GM23338 (cell line): ENCODE results near the gene PIM3. TPM values are rescaled to one million over a fixed set of nuclear protein-coding genes. Genes with fewer than 3 reads are reported as not detected.

Source experiments
- ATAC-seq: fragments of 200-7000 bp; cut with Tn5 transposase; 3 replicates; pipeline ENCODE4 v1.9.1; 2020
- DNase-seq: peaks from one replicate; pipeline ENCODE4 v3.0.0-alpha.2; 2015; ENCODE audit warnings: low spot score
- H2AFZ ChIP-seq: fragments of 200-600 bp; sonication (generic); 2 replicates; pipeline ENCODE4 v1.8.0; 2016; ENCODE audit warnings: antibody characterized with exemption, mild to moderate bottlenecking, moderate library complexity
- H3F3A ChIP-seq: fragments of 200-600 bp; sonication (generic); replicated peaks from 2 replicates; pipeline ENCODE4 v1.8.0; 2017; ENCODE audit warnings: antibody characterized with exemption, mixed run types, low read depth
- H3K27ac ChIP-seq: fragments of 200-600 bp; sonication (generic); 2 replicates; pipeline ENCODE4 v1.6.1; 2016; ENCODE audit warnings: low read depth
- H3K27me3 ChIP-seq: fragments of 200-600 bp; sonication (generic); 2 replicates; pipeline ENCODE4 v1.8.0; 2016; ENCODE audit warnings: mild to moderate bottlenecking, mixed run types, moderate library complexity; ENCODE audit not compliant: insufficient read depth
- H3K36me3 ChIP-seq: fragments of 200-600 bp; sonication (generic); 2 replicates; pipeline ENCODE4 v1.8.0; 2016; ENCODE audit warnings: mild to moderate bottlenecking; ENCODE audit not compliant: insufficient read depth
- H3K4me1 ChIP-seq: fragments of 200-600 bp; sonication (generic); 2 replicates; pipeline ENCODE4 v1.8.0; 2016; ENCODE audit warnings: mild to moderate bottlenecking, moderate library complexity; ENCODE audit not compliant: insufficient read depth
- H3K4me2 ChIP-seq: fragments of 200-600 bp; sonication (generic); 2 replicates; pipeline ENCODE4 v1.7.1; 2017; ENCODE audit warnings: mixed run types
- H3K4me3 ChIP-seq: fragments of 200-600 bp; sonication (generic); 2 replicates; pipeline ENCODE4 v1.6.1; 2016; ENCODE audit warnings: mixed run types
- H3K79me2 ChIP-seq: fragments of 200-600 bp; sonication (generic); replicated peaks from 2 replicates; pipeline ENCODE4 v1.8.0; 2017; ENCODE audit warnings: mild to moderate bottlenecking; ENCODE audit not compliant: insufficient read depth
- H3K9me2 ChIP-seq: fragments of 200-600 bp; sonication (generic); 2 replicates; pipeline ENCODE4 v1.8.0; 2017; ENCODE audit not compliant: insufficient read depth
- H4K20me1 ChIP-seq: fragments of 200-600 bp; sonication (generic); replicated peaks from 2 replicates; pipeline ENCODE4 v1.8.0; 2017; ENCODE audit warnings: mild to moderate bottlenecking; ENCODE audit not compliant: insufficient read depth
- H3K27ac Mint-ChIP-seq: 2 replicates; pipeline ENCODE4 v1.8.0; 2020; ENCODE audit warnings: inconsistent platforms, mild to moderate bottlenecking, moderate library complexity, mixed read lengths
- H3K27me3 Mint-ChIP-seq: 3 replicates; pipeline ENCODE4 v1.8.0; 2022; ENCODE audit warnings: low read depth, mild to moderate bottlenecking, moderate library complexity, mixed read lengths, inconsistent platforms; ENCODE audit not compliant: insufficient read depth, poor library complexity
- H3K36me3 Mint-ChIP-seq: 3 replicates; pipeline ENCODE4 v1.8.0; 2021; ENCODE audit warnings: low read depth, mild to moderate bottlenecking, inconsistent platforms, moderate library complexity, mixed read lengths
- H3K4me1 Mint-ChIP-seq: 3 replicates; pipeline ENCODE4 v1.8.0; 2020; ENCODE audit warnings: mild to moderate bottlenecking, inconsistent platforms, mixed read lengths
- H3K4me3 Mint-ChIP-seq: 3 replicates; pipeline ENCODE4 v1.8.0; 2021; ENCODE audit warnings: moderate library complexity, mild to moderate bottlenecking, inconsistent platforms, mixed read lengths
- H3K9me3 Mint-ChIP-seq: 3 replicates; pipeline ENCODE4 v1.8.0; 2020; ENCODE audit warnings: moderate library complexity, mild to moderate bottlenecking, inconsistent platforms, mixed read lengths
- CREB1 ChIP-seq: fragments of 250-450 bp; sonication (Bioruptor Pico); IDR thresholded peaks from 2 replicates; pipeline ENCODE4 v1.5.0; 2020; ENCODE audit warnings: low read depth, mild to moderate bottlenecking, moderate library complexity
- ETS1 ChIP-seq: IDR thresholded peaks from 2 replicates; pipeline ENCODE4 v1.6.1; 2016; ENCODE audit warnings: antibody characterized with exemption
- EZH2 ChIP-seq: fragments of 200-600 bp; sonication (generic); IDR thresholded peaks from one replicate; pipeline ENCODE4 v1.8.0; 2017; ENCODE audit warnings: antibody characterized with exemption, mild to moderate bottlenecking, low read depth; ENCODE audit not compliant: unreplicated experiment
- EZH2phosphoT487 ChIP-seq: fragments of 200-600 bp; sonication (generic); IDR thresholded peaks from one replicate; pipeline ENCODE4 v1.8.1; 2018; ENCODE audit warnings: antibody characterized with exemption; ENCODE audit not compliant: unreplicated experiment
- JUNB ChIP-seq: IDR thresholded peaks from one replicate; pipeline ENCODE4 v1.6.1; 2016; ENCODE audit warnings: antibody characterized with exemption; ENCODE audit not compliant: unreplicated experiment
- NANOG ChIP-seq: IDR thresholded peaks from 2 replicates; pipeline ENCODE4 v1.6.1; 2016; ENCODE audit warnings: antibody characterized with exemption, borderline replicate concordance
- POLR2AphosphoS5 ChIP-seq: IDR thresholded peaks from 2 replicates; pipeline ENCODE4 v1.6.1; 2016; ENCODE audit warnings: antibody characterized with exemption, low read depth
- REST ChIP-seq: IDR thresholded peaks from one replicate; pipeline ENCODE4 v1.6.1; 2018; ENCODE audit warnings: antibody characterized with exemption; ENCODE audit not compliant: unreplicated experiment
- STAT1 ChIP-seq: IDR thresholded peaks from one replicate; pipeline ENCODE4 v1.6.1; 2016; ENCODE audit warnings: antibody characterized with exemption; ENCODE audit not compliant: unreplicated experiment
- ZNF114 ChIP-seq: fragments of 250-450 bp; sonication (Bioruptor Pico); IDR thresholded peaks from 2 replicates; pipeline ENCODE4 v1.5.0; 2020; ENCODE audit warnings: mild to moderate bottlenecking, moderate library complexity
- ZNF331 ChIP-seq: fragments of 250-450 bp; sonication (Bioruptor Pico); IDR thresholded peaks from 2 replicates; pipeline ENCODE4 v1.5.0; 2020; ENCODE audit warnings: low read depth, mild to moderate bottlenecking, moderate library complexity
- long read RNA-seq: library from polyadenylated mRNA; unstranded; transcript quantifications from one replicate; pipeline ENCODE4 v2.0.0, GENCODE V29; 2020; ENCODE audit not compliant: unreplicated experiment
- polyA plus RNA-seq: library from polyadenylated mRNA; unstranded; fragments of >200 nt; fragmentation: Nextera tagmentation; extraction: Ambion mirVana; gene quantifications from 2 replicates; pipeline ENCODE4 v1.2.1, GENCODE V29; 2016
- total RNA-seq: library from RNA; depleted of rRNA; stranded (reverse); fragments of >200 nt; shearing (Covaris generic); gene quantifications from 2 replicates; pipeline ENCODE4 v1.2.3, GENCODE V29; 2014; rRNA removed

PIM3 gene
- 30.6 and 37.3 TPM in 2 replicates for total RNA-seq
- polyA plus RNA-seq, result 17.7 and 18.8 TPM in 2 replicates
- long read RNA-seq, transcript PIM3-201 (6 exons, 2,369 nt), result major isoform, 30 of 33 reads
- long read RNA-seq, partial matches to known transcripts, result 1 of 33 reads
- long read RNA-seq, other reads (novel, unspliced or antisense), result 2 of 33 reads

- ATAC-seq, result peak; percentile 75
- H3K27ac ChIP-seq, result no peak within 1 kb of the TSS
- H3K4me3 Mint-ChIP-seq, result peak within 1 kb of the TSS; percentile 84
- peak within 1 kb of the TSS; percentile 70 for H3K27ac Mint-ChIP-seq
- peaks cover 9% of the 10 kb centered on the region for H3K4me1 Mint-ChIP-seq
- no peaks in the 10 kb centered on the region for H3K4me1 ChIP-seq
- 0 out of 2 replicates have a peak, but pooled peaks cover 5% of the 10 kb centered on the region for H4K20me1 ChIP-seq
- peak within 1 kb of the TSS; percentile 75 for H3K4me3 ChIP-seq
- DNase-seq, result peak; percentile 93
- peak within 1 kb of the TSS; percentile 82 for H3K4me2 ChIP-seq
- TF ChIP-seq CREB1 (CRISPR knock-in tag) (peak; percentile 69), POLR2AphosphoS5 (peak; percentile 66), ZNF331 (CRISPR knock-in tag) (no peak), JUNB (no peak), ZNF114 (CRISPR knock-in tag) (no peak)
- no peaks in the 10 kb centered on the region for H3F3A ChIP-seq
- peaks cover 11% of the 10 kb centered on the region for H3K27me3 Mint-ChIP-seq
- peaks cover 19% of the 10 kb centered on the region for H3K36me3 Mint-ChIP-seq
- H3K36me3 ChIP-seq, result no peaks in the 10 kb centered on the region
- H3K79me2 ChIP-seq, result peaks cover 14% of the 10 kb centered on the region
- 0 out of 2 replicates have a peak within 1 kb of the TSS, but pooled peaks have one; percentile 43 for H2AFZ ChIP-seq
- H3K9me3 Mint-ChIP-seq, result no peaks in the 10 kb centered on the region
- peaks cover 20% of the 10 kb centered on the region for H3K27me3 ChIP-seq
- no peaks in the 10 kb centered on the region for H3K9me2 ChIP-seq
These were observed at the start of gene PIM3 for GRCh38 chr22:49960159-49961004. PIM3 (plus strand) TSS chr22:49960772; CDS start chr22:49960948, 176 bp downstream.

GRCh38 chr22:49911881-49912625 is 48.5 kb upstream of the PIM3 start:
- H3K4me1 Mint-ChIP-seq, result no peaks in the 10 kb centered on the region; the same call in 2 of the 3 replicates
- peaks cover 11% of the 10 kb centered on the region for H3K79me2 ChIP-seq
- H3K4me3 ChIP-seq, result no peak overlapping the region
- no peak overlapping the region for H3K27ac Mint-ChIP-seq
- H3K4me1 ChIP-seq, result no peaks in the 10 kb centered on the region
- 0 out of 2 replicates have a peak, but pooled peaks cover 4% of the 10 kb centered on the region for H3F3A ChIP-seq
- H3K27me3 Mint-ChIP-seq, result peaks cover 12% of the 10 kb centered on the region
- no peaks in the 10 kb centered on the region for H3K27me3 ChIP-seq
- H2AFZ ChIP-seq, result no peak overlapping the region
- no peak overlapping the region for H3K4me3 Mint-ChIP-seq
- H3K27ac ChIP-seq, result no peak overlapping the region
- no peaks in the 10 kb centered on the region for H3K9me3 Mint-ChIP-seq
- H3K9me2 ChIP-seq, result no peaks in the 10 kb centered on the region
- no peaks in the 10 kb centered on the region; the same call in 1 of the 2 replicates for H4K20me1 ChIP-seq
- ATAC-seq, result no peak
- H3K36me3 ChIP-seq, result no peaks in the 10 kb centered on the region
- no peak overlapping the region for H3K4me2 ChIP-seq
- H3K36me3 Mint-ChIP-seq, result peaks cover 10% of the 10 kb centered on the region; the same call in 2 of the 3 replicates
- no peak for DNase-seq
- TF ChIP-seq ETS1 (no peak), ZNF331 (CRISPR knock-in tag) (no peak), REST (no peak), POLR2AphosphoS5 (no peak), EZH2 (no peak), EZH2phosphoT487 (no peak), STAT1 (no peak), JUNB (no peak), ZNF114 (CRISPR knock-in tag) (no peak), NANOG (no peak)
